Stomach (tissue), 9 donors: ENCODE data around the gene SOX6. TPM values are rescaled to one million over a fixed set of nuclear protein-coding genes. Genes with fewer than 3 reads are reported as not detected.

Experiments used
- DNase-seq, 2 donors: peaks; one replicate each; pipeline versions ENCODE4 v3.0.0 to v3.0.0-alpha.2; 2013 to 2019
- H3K27ac ChIP-seq, 5 donors: fragments of 200-600 bp in 4 of 5; sonication (generic) in 4 of 5; one replicate each; pipeline ENCODE4 v1.5.1; 2013 to 2019; ENCODE audit warnings: mild to moderate bottlenecking in 1 of 5, moderate library complexity in 1 of 5
- H3K27me3 ChIP-seq, 3 donors: fragments of 200-600 bp; sonication (generic); one replicate each; pipeline ENCODE4 v1.5.1; 2017 to 2019; ENCODE audit warnings: mixed run types in 1 of 3
- H3K36me3 ChIP-seq, 4 donors: fragments of 200-600 bp; sonication (generic); 1 replicate in 3 of 4; 2 replicates in 1 of 4; pipeline ENCODE4 v1.5.1; 2016 to 2019
- H3K4me1 ChIP-seq, 4 donors: fragments of 200-600 bp; sonication (generic); one replicate each; pipeline ENCODE4 v1.5.1; 2016 to 2019
- H3K4me3 ChIP-seq, 4 donors: fragments of 200-600 bp; sonication (generic) in 3 of 4; one replicate each; pipeline ENCODE4 v1.5.1; 2016 to 2019; ENCODE audit warnings: mild to moderate bottlenecking in 1 of 4
- H3K9me3 ChIP-seq, 4 donors: fragments of 200-600 bp; sonication (generic); one replicate each; pipeline ENCODE4 v1.5.1; 2016 to 2019
- EP300 ChIP-seq: sonication (generic); formaldehyde crosslinking; IDR thresholded peaks from one replicate; pipeline ENCODE4 v1.6.1; 2017; ENCODE audit warnings: antibody characterized with exemption
- POLR2A ChIP-seq, 4 donors: fragments of 450-650 bp; IDR thresholded peaks; one replicate each; pipeline ENCODE4 v1.6.1; 2016; ENCODE audit warnings: antibody characterized with exemption in 4 of 4, control low read depth in 2 of 4, mild to moderate bottlenecking in 1 of 4, moderate library complexity in 1 of 4
- POLR2AphosphoS5 ChIP-seq, 3 donors: sonication (generic); formaldehyde crosslinking; IDR thresholded peaks; one replicate each; pipeline ENCODE4 v1.6.1; 2016; ENCODE audit warnings: antibody characterized with exemption in 3 of 3
- WGBS, 5 donors: extraction: QIAGEN DNeasy Blood & Tissue Kit in 3 of 5; methylation state at CpG; one replicate each; pipeline versions ENCODE4 v1.1.5 to v1.1.7; 2013 to 2018; 5-methylcytosine and 5-hydroxymethylcytosine counted together
- intact Hi-C: fragments of 100-400 bp; cut with DNase I; formaldehyde crosslinking; loops from one replicate; pipeline ENCODE4 v1.15.1; 2023; ENCODE audit warnings: low total_unique reads
- polyA plus RNA-seq, 3 donors: library from polyadenylated mRNA; stranded (reverse); fragments of 200-250 nt; gene quantifications; one replicate each; pipeline ENCODE4 v1.2.3, GENCODE V29; 2013
- total RNA-seq, 5 donors: library from RNA; depleted of rRNA; stranded (reverse); fragments of >200 nt; gene quantifications; one replicate each; pipeline versions ENCODE4 v1.1.0 to v1.2.3, GENCODE V29; 2014 to 2016
- TF ChIP-seq, protein P1 (sequence below), 7 experiments: fragments of 450-650 bp in 4 of 7; fragments of 200-600 bp in 3 of 7; sonication (generic) in 3 of 7; IDR thresholded peaks; one replicate each; pipeline ENCODE4 v1.5.1; 2016 to 2019; ENCODE audit warnings: antibody characterized with exemption in 7 of 7, control low read depth in 2 of 7, mild to moderate bottlenecking in 1 of 7
- donor health status: healthy with polysubstance abuse.
- donor health status: Bipolar disorder and iron deficiency.
- donor health status: healthy.

Gene SOX6
- total and polyA plus RNA-seq, 8 donors = 1.2 to 13.6 (median 4.5) TPM

DNA sequence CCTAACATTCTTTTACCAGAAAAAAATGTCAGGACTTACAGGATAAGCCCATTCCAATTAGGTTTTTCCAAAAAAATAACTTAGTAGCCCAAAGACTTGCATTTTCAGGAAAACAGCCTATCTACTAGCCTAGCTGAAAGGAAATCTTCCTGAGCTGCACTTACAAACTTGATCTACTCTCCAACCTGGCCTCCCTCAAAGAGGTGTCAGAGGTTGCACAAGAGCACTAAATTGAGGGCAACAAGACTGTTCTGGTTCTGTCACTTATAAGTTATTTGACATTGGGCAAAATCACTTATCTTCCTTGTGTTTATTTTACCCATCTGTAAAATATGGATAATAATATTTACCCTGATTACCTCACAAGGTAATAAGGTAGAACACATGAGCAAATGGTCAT, 7.9 kb upstream of the SOX6 start:
- Histone ChIP-seq H3K4me1 (peaks cover 0 to 8% (median 0%) of the 10 kb centered on the region in 4 donors), H3K27ac (no peak overlapping the region), H3K36me3 (no peaks in the 10 kb centered on the region), H3K9me3 (no peaks in the 10 kb centered on the region), H3K27me3 (no peaks in the 10 kb centered on the region), H3K4me3 (no peak overlapping the region)
- TF ChIP-seq, protein P1, sequence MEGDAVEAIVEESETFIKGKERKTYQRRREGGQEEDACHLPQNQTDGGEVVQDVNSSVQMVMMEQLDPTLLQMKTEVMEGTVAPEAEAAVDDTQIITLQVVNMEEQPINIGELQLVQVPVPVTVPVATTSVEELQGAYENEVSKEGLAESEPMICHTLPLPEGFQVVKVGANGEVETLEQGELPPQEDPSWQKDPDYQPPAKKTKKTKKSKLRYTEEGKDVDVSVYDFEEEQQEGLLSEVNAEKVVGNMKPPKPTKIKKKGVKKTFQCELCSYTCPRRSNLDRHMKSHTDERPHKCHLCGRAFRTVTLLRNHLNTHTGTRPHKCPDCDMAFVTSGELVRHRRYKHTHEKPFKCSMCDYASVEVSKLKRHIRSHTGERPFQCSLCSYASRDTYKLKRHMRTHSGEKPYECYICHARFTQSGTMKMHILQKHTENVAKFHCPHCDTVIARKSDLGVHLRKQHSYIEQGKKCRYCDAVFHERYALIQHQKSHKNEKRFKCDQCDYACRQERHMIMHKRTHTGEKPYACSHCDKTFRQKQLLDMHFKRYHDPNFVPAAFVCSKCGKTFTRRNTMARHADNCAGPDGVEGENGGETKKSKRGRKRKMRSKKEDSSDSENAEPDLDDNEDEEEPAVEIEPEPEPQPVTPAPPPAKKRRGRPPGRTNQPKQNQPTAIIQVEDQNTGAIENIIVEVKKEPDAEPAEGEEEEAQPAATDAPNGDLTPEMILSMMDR (IDR thresholded peaks at IDR 0.05) = no peak
- TF ChIP-seq POLR2A (IDR thresholded peaks at IDR 0.05) (no peak), EP300 (no peak), POLR2AphosphoS5 (IDR thresholded peaks at IDR 0.05) (no peak)
- no peak for DNase-seq
- intact Hi-C loops = no loop called here

GRCh38 chr11:16363706-16364105, 7.4 kb upstream of the SOX6 start:
- intact Hi-C loops = no loop called here
- Histone ChIP-seq H3K4me1 (peaks cover 0 to 8% (median 0%) of the 10 kb centered on the region in 4 donors), H3K36me3 (no peaks in the 10 kb centered on the region), H3K9me3 (no peaks in the 10 kb centered on the region), H3K27ac (no peak overlapping the region), H3K4me3 (no peak overlapping the region), H3K27me3 (no peaks in the 10 kb centered on the region)
- 59 to 83% (median 72%) methylated on average over 3 of the region's 3 CpGs for WGBS, 5 donors
- no peak for TF ChIP-seq POLR2AphosphoS5 (IDR thresholded peaks at IDR 0.05)
- TF ChIP-seq, protein P1 (IDR thresholded peaks at IDR 0.05) = no peak
- no peak for TF ChIP-seq POLR2A (IDR thresholded peaks at IDR 0.05)
- TF ChIP-seq EP300 = no peak
- DNase-seq = no peak

DNA sequence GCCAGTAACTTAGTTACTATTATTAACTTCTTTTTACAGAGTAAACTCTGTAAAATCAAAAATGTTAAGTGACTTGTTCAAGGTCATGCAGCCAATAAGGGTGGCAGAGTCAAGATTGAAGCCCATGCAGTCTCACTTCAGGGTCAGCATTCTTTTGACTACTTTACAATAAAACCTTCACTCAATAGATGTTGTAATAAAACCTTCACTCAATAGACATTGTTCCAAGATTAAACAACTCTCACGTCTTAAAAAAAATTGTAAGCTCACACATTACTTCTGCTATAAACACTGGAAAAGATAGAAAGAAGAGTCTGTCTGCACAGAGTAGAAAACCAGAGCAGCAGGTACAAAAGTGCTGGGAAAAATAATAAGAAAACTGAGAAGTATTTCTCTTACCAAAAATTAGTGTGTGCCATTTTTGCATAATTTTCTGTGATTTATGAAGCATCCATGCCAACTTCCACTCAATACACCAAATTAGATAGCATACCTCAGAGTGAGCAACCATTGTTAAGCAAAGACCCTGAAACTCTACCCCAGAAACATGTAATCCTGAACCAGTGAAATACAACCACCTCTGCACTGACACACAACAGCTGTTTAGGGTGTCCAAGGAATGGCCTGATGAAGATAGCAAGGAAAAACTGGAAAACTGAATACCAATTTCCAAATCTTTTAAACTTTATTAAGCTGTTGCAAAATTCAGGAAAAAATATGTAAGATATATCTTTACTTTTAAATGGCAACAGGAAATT, 4.9 kb upstream of the SOX6 start:
- Histone ChIP-seq H3K36me3 (no peaks in the 10 kb centered on the region), H3K27me3 (no peaks in the 10 kb centered on the region), H3K27ac (no peak overlapping the region), H3K4me1 (peaks cover 0 to 27% (median 9%) of the 10 kb centered on the region in 4 donors), H3K4me3 (no peak overlapping the region), H3K9me3 (no peaks in the 10 kb centered on the region)
- no peak for TF ChIP-seq EP300
- DNase-seq = no peak
- 71 to 85% (median 80%) methylated on average over 1 of the region's 1 CpG for WGBS, 5 donors
- intact Hi-C loops = no loop called here

DNA sequence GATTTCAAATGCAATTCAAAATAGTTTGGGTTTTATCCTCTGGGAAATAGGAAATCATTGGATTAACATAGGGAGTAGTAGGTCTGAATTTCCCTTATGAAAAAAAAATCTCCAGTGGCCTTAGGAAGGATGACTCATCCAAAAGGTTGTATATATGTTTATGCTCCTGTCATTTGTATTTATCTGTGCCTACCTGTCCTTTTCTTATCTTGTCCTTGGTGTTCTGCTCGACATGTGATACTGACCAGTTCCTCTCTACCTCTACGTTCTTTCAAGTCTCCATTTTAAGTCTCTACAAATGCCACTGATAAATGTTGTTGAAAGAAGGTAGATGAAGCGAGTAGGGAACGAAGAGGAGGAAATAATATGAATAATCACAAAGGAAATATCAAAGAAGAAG, 3.0 kb upstream of the SOX6 start:
- no peak for DNase-seq
- peaks cover 0 to 23% (median 11%) of the 10 kb centered on the region in 4 donors for H3K4me1 ChIP-seq
- intact Hi-C loops = no loop called here
- WGBS, 5 donors = 82 to 89% (median 87%) methylated on average over 4 of the region's 4 CpGs
- no peak overlapping the region for H3K4me3 ChIP-seq
- H3K9me3 ChIP-seq = no peaks in the 10 kb centered on the region
- TF ChIP-seq EP300 = no peak
- no peak for TF ChIP-seq POLR2A (IDR thresholded peaks at IDR 0.05)
- TF ChIP-seq POLR2AphosphoS5 (IDR thresholded peaks at IDR 0.05) = no peak
- TF ChIP-seq, protein P1 (IDR thresholded peaks at IDR 0.05) = no peak
- H3K27me3 ChIP-seq = no peaks in the 10 kb centered on the region
- H3K36me3 ChIP-seq = no peaks in the 10 kb centered on the region
- H3K27ac ChIP-seq = no peak overlapping the region

DNA sequence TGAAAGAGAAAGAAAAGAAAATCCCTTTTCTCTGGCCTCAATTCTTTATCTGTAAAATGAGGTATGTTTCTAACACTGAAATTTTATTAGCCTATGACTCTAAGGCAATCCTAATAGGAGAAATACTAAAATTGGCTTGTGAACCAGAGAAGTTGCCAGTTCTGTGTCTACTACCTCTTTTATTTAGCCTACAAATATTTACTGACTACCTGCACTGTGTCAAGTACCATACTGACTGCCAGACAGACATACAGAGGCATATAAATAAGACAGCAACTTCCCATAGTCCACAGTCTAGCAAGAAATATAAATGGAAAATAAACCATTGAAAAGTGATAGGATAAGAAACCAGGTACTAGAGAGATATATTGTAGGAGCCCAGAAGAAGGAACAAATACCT, 2.4 kb upstream of the SOX6 start:
- Histone ChIP-seq H3K27me3 (no peaks in the 10 kb centered on the region), H3K36me3 (no peaks in the 10 kb centered on the region), H3K27ac (no peak overlapping the region), H3K4me1 (peaks cover 0 to 23% (median 11%) of the 10 kb centered on the region in 4 donors), H3K9me3 (no peaks in the 10 kb centered on the region), H3K4me3 (no peak overlapping the region)
- DNase-seq = no peak
- intact Hi-C loops = no loop called here
- TF ChIP-seq POLR2A (IDR thresholded peaks at IDR 0.05) (no peak), POLR2AphosphoS5 (IDR thresholded peaks at IDR 0.05) (no peak), EP300 (no peak)
- TF ChIP-seq, protein P1 (IDR thresholded peaks at IDR 0.05) = no peak
